NCI-H1694 treated with DMSO at 0.1 percent for 48 hours (cell line): ENCODE data around the gene SLC16A3.

Experiments
- DNase-seq: peaks from one replicate; lab custom pipeline; 2025; lab: John Stamatoyannopoulos, UW

The SLC16A3 gene

GRCh38 chr17:82223517-82223916 lies 5.3 kb upstream of the SLC16A3 start:
- no peak for DNase-seq

DNA sequence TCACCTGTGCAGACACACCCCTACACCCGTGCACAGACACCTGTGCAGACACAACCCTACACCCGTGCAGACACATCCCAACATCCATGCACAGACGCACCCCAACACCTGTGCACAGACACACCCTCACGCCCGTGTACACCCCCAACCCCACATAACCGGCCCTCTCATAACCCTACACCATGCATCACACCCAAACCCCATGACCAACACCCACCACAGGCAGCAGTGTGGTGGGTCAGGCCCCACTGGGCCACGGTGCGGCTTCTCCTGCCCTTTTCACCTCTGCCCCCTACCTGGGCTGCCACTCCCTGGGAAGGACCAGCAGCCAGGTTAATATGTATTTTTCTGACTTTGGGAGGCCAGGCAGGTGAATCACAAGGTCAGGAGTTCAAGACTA lies 4.2 kb upstream of the SLC16A3 start:
- DNase-seq, result no peak

DNA sequence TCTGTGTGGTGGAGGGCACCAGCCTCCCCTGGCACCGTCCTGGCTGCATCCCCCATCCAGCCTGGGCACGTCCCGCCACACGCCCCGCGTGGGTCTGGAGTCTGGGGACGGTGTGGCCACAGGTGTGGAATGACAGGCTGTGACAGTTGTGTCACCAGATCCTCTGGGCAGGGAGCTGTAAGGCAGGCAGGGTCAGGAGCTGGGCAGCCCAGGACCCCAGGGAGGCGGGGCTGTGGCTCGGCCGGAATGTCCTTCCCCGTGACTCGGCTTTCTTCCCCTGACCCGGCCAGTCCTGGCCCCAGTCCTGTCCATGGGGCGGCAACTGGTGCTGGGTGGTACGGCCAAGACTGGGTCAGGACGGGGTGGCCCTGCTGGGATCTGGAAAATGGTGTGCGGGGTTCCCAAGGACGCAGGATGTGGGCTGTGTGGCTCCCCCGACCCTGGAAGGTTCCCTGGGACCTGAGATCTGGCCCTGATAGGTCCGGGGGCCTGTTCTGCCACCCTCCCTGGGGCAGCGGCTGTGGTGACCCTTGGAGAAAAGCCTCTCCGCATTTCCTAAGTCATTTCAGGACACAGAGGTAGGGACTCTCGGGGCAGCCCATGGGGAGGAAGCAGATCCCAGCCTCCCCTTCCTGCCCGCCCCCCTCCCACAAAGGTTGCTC lies 3.3 kb upstream of the SLC16A3 start:
- no peak for DNase-seq

DNA sequence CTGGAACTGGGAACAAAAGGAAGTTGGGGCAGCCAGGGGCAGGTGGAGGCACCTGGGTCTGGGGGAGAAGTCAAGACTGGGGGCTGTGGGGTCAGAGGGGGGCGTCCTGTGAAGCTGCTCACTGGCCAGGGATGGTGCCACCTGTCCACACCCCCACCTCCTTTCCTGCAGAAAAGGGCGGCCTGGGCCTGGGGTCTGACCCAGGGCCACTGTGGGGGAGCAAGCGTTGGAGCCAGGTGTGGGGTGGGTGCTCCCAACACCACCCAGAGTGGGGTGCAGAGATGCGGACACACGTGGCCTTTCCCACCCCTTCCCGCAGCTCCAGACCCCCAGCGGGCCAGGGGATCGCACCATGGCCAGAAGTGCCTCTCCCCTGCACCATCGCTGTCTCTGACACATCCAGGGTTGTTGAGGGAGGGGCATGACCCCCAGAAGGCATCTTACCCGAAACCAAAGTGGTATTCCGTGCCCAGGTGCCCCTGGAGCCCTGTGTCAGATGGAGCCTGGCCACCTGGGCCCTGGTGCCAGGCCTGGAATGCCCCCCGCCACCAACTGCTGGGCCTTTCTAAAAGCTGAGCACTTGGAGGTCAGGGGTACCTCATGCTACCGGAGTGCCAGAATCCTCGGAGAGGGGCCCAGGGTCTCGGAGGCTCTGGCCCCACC lies 2.6 kb upstream of the SLC16A3 start:
- no peak for DNase-seq

DNA sequence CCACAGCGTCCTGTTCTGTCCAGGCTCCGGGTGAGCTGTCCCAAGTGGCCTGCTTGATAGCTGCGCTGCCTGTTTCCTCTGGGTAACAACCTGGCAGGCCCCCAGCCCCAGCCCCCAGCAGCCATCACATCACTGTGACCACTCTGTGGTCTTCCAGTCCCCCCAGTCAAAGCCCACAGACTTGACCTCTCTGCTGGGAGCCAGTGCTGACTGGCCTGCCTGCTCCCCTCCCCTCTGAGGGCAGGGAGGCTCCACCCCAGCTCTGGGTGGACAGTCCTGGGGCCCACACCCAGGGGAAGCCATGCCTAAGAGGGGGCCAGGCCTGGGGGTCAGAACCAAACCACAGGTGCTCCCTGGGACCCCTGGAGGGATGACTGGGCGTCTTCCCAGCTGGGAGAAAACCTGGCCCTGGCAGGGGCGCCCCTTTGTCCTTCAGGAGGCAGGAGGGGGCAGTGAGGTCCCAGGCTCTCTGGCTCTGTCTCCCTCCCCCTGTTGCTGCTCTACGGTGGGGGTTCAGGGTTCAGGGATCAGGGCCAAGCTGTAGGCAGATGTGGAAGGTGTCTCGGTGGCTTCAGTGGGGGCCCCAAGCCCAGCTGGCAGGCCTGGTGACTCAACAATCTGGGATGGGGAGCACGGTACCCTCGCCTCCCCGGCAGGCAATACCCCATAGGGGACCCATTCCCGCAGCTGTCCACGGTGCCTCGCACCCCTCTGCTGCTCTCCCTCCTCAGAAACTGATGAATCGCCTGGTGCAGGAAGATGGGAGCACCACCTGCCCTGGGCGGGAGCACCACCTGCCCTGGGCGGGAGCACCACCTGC lies 1.8 kb upstream of the SLC16A3 start:
- no peak for DNase-seq

GRCh38 chr17:82227629-82228277 lies 1.1 kb upstream of the SLC16A3 start:
- DNase-seq, result no peak

DNA sequence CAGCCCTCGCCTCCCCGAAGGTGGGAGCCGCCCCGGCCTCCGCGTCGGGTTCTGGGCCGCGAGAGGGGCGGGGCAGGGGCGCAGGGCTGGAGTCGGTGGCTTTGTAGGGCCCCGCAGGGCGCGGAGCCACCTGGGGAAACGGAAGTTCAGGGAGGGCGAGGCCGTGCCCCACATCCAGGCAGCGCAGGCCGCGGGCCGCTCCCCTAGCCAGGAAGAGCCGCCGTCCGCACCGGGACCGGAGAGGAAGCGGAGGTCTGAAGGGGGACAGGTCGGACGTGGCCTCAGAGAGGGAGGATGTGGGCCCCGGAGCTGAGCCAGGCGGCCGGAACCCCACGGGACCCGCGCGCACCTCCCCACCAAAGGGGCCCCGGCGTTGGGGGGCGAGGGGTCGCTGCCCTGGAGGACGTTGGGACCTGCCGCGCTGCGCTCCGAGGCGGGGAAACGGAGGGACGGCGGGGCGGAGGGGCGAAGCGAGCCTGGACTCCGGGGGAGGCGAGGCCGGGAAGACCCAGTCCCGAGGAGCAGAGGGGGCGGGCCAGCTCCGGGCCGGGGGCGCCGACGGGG lies 482 bp upstream of the SLC16A3 start:
- DNase-seq, result no peak

DNA sequence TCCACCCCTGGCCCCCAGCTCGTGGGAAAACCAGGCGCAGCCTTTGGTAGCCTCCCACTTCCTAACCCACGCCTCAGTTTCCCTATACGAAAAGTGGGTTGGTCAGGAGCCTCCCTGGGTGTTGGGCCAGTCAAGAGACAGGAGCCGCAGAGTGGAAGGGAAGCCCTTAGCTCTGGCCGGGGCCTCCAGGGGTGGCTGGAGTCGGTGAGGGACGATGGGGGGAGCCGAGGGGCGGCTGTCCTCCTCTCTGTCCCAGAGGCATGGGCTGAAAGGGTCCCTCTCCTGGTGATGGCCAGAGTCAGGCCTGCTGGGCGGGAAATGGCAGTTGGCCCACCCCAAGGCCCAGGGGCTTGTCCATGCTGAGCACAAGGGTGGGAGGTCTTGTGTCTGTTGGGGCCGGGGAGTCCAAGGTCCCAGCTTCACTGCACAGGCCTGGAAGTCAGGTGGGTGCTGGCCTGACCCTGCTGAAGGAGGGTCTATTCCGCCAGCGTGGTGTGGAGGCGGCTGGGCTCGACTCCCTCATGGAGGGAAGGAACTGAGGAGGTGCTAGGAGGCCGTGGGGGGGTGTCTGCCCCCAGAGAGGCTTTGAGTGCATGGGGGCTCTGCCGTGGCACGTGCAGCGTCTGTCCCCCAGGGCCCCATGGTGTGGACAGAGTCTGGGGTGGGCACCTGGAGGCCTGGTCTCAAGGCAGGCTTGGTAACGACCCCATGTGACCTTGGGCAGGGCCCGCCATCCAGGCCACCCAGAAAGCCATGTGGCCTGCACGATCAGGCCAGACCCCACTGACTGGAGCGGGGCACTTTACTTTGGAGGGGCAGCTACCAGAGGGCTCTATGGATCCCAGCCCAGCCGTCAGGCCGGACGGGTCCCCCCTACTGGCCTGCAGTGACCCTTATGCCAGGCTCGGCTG lies 1.1 kb downstream of the SLC16A3 start:
- no peak for DNase-seq

GRCh38 chr17:82230609-82231311 lies 1.9 kb downstream of the SLC16A3 start:
- no peak for DNase-seq

GRCh38 chr17:82231312-82231561 lies 2.4 kb downstream of the SLC16A3 start:
- no peak for DNase-seq

- no peak for DNase-seq
Measured at GRCh38 chr17:82231562-82232321, 2.9 kb downstream of the SLC16A3 start.

DNA sequence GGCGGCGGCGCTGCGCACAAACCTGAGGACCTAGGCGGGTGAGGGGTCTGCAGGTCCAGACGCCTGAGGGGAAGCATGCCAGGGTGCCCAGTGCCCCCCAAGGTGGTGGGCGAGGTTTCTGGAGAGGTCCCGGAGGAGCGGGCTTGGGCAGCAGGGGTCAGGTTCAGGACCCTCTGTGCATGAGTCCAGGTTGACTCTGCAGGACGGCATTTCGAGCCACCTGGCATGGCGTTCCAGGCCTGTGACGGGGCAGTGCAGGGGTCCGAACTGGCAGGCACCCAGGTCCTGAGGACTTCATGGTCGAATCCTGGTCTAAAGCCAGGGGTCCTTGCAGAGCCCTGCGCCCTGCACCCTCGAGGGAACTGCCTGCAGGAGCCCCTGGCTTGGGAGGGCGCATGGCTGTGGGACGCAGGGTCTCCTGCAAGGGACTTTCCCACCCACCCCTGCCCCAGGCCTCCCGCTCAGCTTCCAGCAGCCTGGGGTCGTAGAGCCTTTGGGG lies 3.5 kb downstream of the SLC16A3 start:
- no peak for DNase-seq

DNA sequence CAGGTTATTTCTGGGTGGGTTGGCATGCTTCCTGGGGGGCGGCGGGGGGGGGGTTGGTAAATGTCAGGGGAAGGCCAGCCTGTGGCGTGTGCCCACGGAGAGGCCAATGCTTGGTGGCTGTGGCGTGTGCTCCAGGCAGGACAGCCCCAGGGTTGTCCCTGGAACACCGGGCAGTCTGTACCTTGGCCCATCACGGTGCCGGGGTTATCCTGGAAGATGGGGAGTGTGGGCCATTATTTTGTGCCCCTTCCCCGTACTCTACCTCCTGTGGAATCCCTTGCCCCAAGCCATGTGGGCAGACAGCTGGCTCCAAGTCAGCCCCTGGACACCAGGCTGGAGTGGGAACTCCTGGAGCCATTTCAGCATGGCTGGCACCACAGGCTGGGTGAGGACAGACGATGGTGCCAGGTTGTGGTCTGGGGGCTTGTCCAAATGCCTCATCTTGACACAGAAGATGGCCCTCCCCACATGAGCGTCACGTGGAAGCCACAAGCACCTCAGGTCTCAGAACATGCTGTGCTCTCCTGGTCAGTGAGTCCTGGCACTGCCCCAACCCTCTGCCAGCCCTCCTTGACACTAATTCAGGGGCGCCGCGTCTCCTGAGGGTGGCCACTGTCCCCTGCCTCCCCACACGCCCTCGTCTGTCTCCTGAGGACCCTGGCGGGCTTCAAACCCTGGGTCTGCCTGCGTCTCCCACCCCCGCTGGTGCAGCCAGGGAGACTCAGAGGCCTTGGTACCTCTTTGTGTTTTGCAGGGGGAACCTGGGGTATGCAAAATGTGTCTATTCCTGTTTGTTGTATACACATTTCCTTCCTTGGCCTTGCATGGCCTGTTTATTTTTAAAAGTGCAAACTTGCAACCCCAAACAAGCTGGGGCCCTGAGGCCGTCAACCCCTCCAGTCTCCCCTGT lies 4.3 kb downstream of the SLC16A3 start:
- DNase-seq, result no peak

- DNase-seq, result no peak
Measured at GRCh38 chr17:82234211-82235055, 5.6 kb downstream of the SLC16A3 start.

- no peak for DNase-seq
Measured at GRCh38 chr17:82235056-82235774, 6.4 kb downstream of the SLC16A3 start.

DNA sequence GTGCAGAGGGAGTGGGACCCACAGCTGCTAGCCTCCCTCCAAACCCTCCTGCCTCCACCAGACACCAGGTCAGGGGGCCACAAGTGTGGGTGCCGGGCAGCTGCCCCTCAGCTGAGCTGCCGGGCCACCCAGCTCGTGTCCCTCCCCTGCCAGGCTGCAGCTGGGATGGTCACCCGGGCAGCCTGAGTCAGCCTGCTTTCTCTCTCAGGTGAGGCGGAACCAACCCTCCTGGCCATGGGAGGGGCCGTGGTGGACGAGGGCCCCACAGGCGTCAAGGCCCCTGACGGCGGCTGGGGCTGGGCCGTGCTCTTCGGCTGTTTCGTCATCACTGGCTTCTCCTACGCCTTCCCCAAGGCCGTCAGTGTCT lies 6.9 kb downstream of the SLC16A3 start:
- no peak for DNase-seq
